GM12865 (cell line): ENCODE results near the gene ADAM12.

Source experiments
- DNase-seq: peaks from one replicate; pipeline ENCODE4 v3.0.0; 2010; ENCODE audit warnings: low read depth
- H3K4me3 ChIP-seq: 2 replicates; pipeline ENCODE4 v1.5.1; 2011; ENCODE audit warnings: mild to moderate bottlenecking, low read depth, low read length, control low read depth
- CTCF ChIP-seq: IDR thresholded peaks from 2 replicates; pipeline ENCODE4 v1.5.1; 2011; ENCODE audit warnings: low read length, control low read depth, low read depth, inconsistent platforms; ENCODE audit not compliant: insufficient read depth; ENCODE audit errors: missing control alignments

The ADAM12 gene

GRCh38 chr10:126375926-126376554 lies 12.2 kb downstream of the ADAM12 start:
- no peak for DNase-seq
- H3K4me3 ChIP-seq, result no peak overlapping the region
- no peak for TF ChIP-seq CTCF

DNA sequence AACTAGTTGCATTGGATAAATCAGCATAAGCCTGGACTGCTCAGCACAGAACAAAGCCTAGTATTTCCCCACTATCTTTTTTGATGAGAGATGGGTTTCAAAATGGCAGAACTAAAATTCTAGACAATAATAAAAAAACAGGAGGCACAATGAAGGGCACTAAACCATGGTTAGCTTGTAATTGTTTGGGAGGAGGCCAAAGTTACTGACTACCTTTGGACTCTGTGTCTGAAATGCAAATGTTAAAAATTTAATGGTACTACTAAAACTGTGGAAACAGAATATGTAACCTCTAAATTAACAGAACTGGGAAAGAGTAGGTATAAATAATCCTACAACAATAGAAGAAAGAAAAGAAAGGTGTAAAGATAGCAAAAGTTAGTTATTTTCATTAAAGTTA lies 13.0 kb downstream of the ADAM12 start:
- no peak overlapping the region for H3K4me3 ChIP-seq
- no peak for DNase-seq
- no peak for TF ChIP-seq CTCF

GRCh38 chr10:126374435-126374834 lies 13.8 kb downstream of the ADAM12 start:
- no peak for DNase-seq
- no peak overlapping the region for H3K4me3 ChIP-seq
- TF ChIP-seq CTCF, result no peak

GRCh38 chr10:126373972-126374371 lies 14.3 kb downstream of the ADAM12 start:
- DNase-seq, result no peak
- TF ChIP-seq CTCF, result no peak
- no peak overlapping the region for H3K4me3 ChIP-seq

DNA sequence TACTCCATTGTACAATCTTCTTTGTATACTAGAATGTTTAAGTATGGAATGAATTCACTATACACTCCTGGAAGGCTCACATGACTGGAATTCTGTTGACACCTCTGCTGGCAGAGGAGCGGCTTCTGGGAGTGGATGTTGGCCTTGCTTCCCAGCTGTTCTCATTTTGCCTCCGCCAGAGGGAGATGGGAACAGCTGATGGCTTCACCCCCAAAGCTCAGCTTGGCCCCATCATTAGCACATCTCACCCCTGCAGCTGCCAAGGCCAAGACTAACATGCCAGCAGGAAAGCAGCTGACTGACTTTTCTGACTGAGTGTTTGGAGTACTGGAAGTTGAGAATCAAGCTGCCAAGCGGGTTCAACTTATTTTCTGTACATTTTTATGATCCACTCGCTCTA lies 15.1 kb downstream of the ADAM12 start:
- H3K4me3 ChIP-seq, result no peak overlapping the region
- no peak for DNase-seq
- no peak for TF ChIP-seq CTCF

DNA sequence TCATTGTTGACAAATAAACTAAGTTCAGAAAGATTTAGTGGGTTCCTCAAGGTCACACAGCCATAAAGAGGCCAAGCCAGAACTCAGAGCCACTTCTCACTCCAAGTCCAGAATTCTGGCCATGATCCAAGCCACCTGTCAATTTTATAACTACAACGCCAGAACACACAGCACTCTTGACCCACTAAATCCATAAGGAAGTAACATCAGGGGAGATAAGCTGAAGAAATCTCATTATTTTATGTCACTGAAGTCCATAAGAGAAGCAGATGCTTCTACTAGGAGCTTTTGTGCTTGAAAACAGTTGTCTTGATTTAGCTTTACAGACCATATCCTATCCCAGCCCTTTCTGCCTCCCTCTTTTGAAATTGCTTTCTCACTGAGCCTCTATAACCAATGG lies 15.9 kb downstream of the ADAM12 start:
- no peak for DNase-seq

More for the DNA sequence above, 15.9 kb downstream of the ADAM12 start:
- no peak for TF ChIP-seq CTCF
- no peak overlapping the region for H3K4me3 ChIP-seq
